Measurements from ENCODE around the gene PHEX.

The PHEX gene

DNA sequence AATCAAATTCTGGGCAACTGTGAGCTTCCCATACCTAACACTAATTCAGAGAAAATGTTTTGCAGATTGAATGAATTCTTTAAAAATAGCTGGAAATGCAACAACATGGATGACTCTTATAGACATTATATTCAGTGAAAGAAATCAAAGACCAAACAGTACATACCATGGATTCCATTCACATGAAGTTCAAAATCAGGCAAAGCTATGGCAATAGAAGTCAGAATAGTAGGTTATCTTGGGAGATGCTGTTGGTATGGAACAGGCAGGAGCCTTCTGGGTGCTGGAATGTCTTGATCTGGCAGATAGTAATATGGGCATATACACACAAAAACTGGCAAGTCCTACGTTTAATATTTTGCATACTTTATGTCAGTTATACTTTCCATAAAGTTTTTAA is 215.0 kb downstream of the PHEX start:
- no peaks in the 10 kb centered on the region for H3K9me3 ChIP-seq (ENCODE audit: insufficient read depth, low read length, severe bottlenecking)
- no peak overlapping the region for H3K4me2 ChIP-seq (ENCODE audit: insufficient read depth, low read length)
- no peaks in the 10 kb centered on the region for H3K79me2 ChIP-seq (ENCODE audit: insufficient read depth, low read length)
- H3K9ac ChIP-seq (ENCODE audit: low read depth, low read length): no peak overlapping the region
- DNase-seq (no peak), ATAC-seq (ENCODE audit: insufficient read depth, low read depth) (no peak)
- TF ChIP-seq, protein P1, sequence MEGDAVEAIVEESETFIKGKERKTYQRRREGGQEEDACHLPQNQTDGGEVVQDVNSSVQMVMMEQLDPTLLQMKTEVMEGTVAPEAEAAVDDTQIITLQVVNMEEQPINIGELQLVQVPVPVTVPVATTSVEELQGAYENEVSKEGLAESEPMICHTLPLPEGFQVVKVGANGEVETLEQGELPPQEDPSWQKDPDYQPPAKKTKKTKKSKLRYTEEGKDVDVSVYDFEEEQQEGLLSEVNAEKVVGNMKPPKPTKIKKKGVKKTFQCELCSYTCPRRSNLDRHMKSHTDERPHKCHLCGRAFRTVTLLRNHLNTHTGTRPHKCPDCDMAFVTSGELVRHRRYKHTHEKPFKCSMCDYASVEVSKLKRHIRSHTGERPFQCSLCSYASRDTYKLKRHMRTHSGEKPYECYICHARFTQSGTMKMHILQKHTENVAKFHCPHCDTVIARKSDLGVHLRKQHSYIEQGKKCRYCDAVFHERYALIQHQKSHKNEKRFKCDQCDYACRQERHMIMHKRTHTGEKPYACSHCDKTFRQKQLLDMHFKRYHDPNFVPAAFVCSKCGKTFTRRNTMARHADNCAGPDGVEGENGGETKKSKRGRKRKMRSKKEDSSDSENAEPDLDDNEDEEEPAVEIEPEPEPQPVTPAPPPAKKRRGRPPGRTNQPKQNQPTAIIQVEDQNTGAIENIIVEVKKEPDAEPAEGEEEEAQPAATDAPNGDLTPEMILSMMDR (IDR thresholded peaks at IDR 0.05; ENCODE audit: borderline replicate concordance, extremely low read depth, low read length, poor library complexity, severe bottlenecking): no peak
- no peak for TF ChIP-seq EZH2 (IDR thresholded peaks at IDR 0.05; ENCODE audit: borderline replicate concordance, low read depth, low read length, severe bottlenecking)
- no peaks in the 10 kb centered on the region for H3K36me3 ChIP-seq (ENCODE audit: insufficient read depth, low read length)
- H3K4me1 ChIP-seq (ENCODE audit: insufficient read depth, low read length): no peaks in the 10 kb centered on the region
- H3K27ac ChIP-seq (ENCODE audit: low read length): no peak overlapping the region
- H2AFZ ChIP-seq (ENCODE audit: low read depth, low read length): no peak overlapping the region
- H3K4me3 ChIP-seq (ENCODE audit: low read depth in 1 of 2, low read length in 2 of 2): no peak overlapping the region
- H4K20me1 ChIP-seq (ENCODE audit: insufficient read depth, low read length): no peaks in the 10 kb centered on the region
- H3K27me3 ChIP-seq (ENCODE audit: insufficient read depth, low read length, poor library complexity): no peaks in the 10 kb centered on the region

DNA sequence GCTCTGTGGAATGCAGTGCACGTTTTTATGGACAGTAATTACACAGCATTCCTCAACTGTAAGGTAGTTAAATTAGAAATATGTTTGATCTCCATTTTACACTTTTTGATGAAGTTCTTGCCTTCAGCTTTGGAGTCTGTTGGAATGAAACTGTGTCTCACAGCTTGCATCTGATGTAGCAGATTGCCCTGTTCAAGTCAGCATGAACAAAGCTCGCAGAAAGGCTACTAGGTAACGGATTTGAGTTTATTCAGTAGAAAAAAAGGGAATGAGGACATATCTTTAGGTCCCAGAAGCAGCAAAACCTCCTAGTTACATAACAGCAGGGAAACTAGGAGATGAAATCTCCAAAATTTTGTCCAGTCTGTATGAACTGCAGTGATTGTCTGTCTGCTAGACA is 216.3 kb downstream of the PHEX start:
- Histone ChIP-seq H3K4me2 (ENCODE audit: insufficient read depth, low read length) (no peak overlapping the region), H3K27me3 (ENCODE audit: insufficient read depth, low read length, poor library complexity) (no peaks in the 10 kb centered on the region), H3K79me2 (ENCODE audit: insufficient read depth, low read length) (no peaks in the 10 kb centered on the region), H3K36me3 (ENCODE audit: insufficient read depth, low read length) (no peaks in the 10 kb centered on the region), H3K4me3 (ENCODE audit: low read depth in 1 of 2, low read length in 2 of 2) (no peak overlapping the region), H4K20me1 (ENCODE audit: insufficient read depth, low read length) (no peaks in the 10 kb centered on the region), H2AFZ (ENCODE audit: low read depth, low read length) (no peak overlapping the region), H3K9me3 (ENCODE audit: insufficient read depth, low read length, severe bottlenecking) (no peaks in the 10 kb centered on the region), H3K4me1 (ENCODE audit: insufficient read depth, low read length) (no peaks in the 10 kb centered on the region), H3K9ac (ENCODE audit: low read depth, low read length) (no peak overlapping the region), H3K27ac (ENCODE audit: low read length) (no peak overlapping the region)
- DNase-seq (no peak), ATAC-seq (ENCODE audit: insufficient read depth, low read depth) (no peak)
- no peak for TF ChIP-seq EZH2 (IDR thresholded peaks at IDR 0.05; ENCODE audit: borderline replicate concordance, low read depth, low read length, severe bottlenecking)
- TF ChIP-seq, protein P1 (IDR thresholded peaks at IDR 0.05; ENCODE audit: borderline replicate concordance, extremely low read depth, low read length, poor library complexity, severe bottlenecking): no peak

DNA sequence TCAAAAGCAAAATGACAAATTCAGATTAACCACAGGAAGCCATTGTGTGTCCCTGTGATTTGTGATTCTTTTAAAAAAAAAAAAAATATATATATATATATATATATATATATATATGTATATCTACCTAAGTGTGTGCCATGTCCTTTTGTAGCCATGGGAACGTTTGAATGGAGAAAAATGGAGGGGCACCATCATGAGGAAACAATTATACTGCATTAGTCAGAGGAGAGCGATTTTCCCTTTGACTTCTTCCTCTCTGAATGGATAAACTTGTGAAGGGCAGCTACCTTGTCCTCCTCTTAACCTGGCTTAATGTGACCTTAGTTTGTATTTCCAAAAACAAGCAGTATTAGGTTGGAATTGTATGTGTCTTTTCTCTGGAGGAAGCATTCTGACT is 217.2 kb downstream of the PHEX start:
- H3K9ac ChIP-seq (ENCODE audit: low read depth, low read length): no peak overlapping the region
- no peak overlapping the region for H2AFZ ChIP-seq (ENCODE audit: low read depth, low read length)
- H3K9me3 ChIP-seq (ENCODE audit: insufficient read depth, low read length, severe bottlenecking): no peaks in the 10 kb centered on the region
- H3K4me3 ChIP-seq (ENCODE audit: low read depth in 1 of 2, low read length in 2 of 2): no peak overlapping the region
- no peak for ATAC-seq (ENCODE audit: insufficient read depth, low read depth)
- H3K36me3 ChIP-seq (ENCODE audit: insufficient read depth, low read length): no peaks in the 10 kb centered on the region
- H3K4me1 ChIP-seq (ENCODE audit: insufficient read depth, low read length): no peaks in the 10 kb centered on the region
- no peaks in the 10 kb centered on the region for H3K27me3 ChIP-seq (ENCODE audit: insufficient read depth, low read length, poor library complexity)
- H3K27ac ChIP-seq (ENCODE audit: low read length): no peak overlapping the region
- H4K20me1 ChIP-seq (ENCODE audit: insufficient read depth, low read length): no peaks in the 10 kb centered on the region
- TF ChIP-seq, protein P1 (IDR thresholded peaks at IDR 0.05; ENCODE audit: borderline replicate concordance, extremely low read depth, low read length, poor library complexity, severe bottlenecking): no peak
- TF ChIP-seq EZH2 (IDR thresholded peaks at IDR 0.05; ENCODE audit: borderline replicate concordance, low read depth, low read length, severe bottlenecking): no peak
- no peaks in the 10 kb centered on the region for H3K79me2 ChIP-seq (ENCODE audit: insufficient read depth, low read length)
- H3K4me2 ChIP-seq (ENCODE audit: insufficient read depth, low read length): no peak overlapping the region
- DNase-seq: no peak

DNA sequence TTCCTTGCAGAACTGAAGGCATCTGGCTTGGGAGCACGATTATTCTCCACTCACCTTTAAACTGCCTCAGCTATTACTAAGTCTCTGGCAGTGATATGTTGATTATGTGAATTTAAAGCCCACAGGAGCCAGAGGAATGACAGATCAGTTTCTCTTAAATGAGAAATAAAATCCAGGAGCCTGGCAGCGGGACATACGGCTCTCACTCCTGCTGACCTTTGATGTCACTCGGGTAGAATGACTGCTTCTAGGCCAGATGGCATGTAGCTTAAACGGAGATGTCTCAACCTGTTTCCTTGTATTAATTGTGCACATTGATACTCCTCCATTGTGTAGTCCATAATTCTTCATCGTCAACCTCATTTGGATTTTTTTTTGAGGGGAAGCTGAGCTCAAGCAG is 236.6 kb downstream of the PHEX start:
- Histone ChIP-seq H3K36me3 (ENCODE audit: insufficient read depth, low read length) (no peaks in the 10 kb centered on the region), H3K9me3 (ENCODE audit: insufficient read depth, low read length, severe bottlenecking) (no peaks in the 10 kb centered on the region), H3K27me3 (ENCODE audit: insufficient read depth, low read length, poor library complexity) (no peaks in the 10 kb centered on the region), H3K4me1 (ENCODE audit: insufficient read depth, low read length) (no peaks in the 10 kb centered on the region), H3K79me2 (ENCODE audit: insufficient read depth, low read length) (no peaks in the 10 kb centered on the region), H3K27ac (ENCODE audit: low read length) (no peak overlapping the region), H4K20me1 (ENCODE audit: insufficient read depth, low read length) (no peaks in the 10 kb centered on the region), H3K4me2 (ENCODE audit: insufficient read depth, low read length) (no peak overlapping the region), H3K9ac (ENCODE audit: low read depth, low read length) (no peak overlapping the region), H3K4me3 (ENCODE audit: low read depth in 1 of 2, low read length in 2 of 2) (no peak overlapping the region), H2AFZ (ENCODE audit: low read depth, low read length) (no peak overlapping the region)
- no peak for ATAC-seq (ENCODE audit: insufficient read depth, low read depth)
- DNase-seq: no peak
- TF ChIP-seq, protein P1 (IDR thresholded peaks at IDR 0.05; ENCODE audit: borderline replicate concordance, extremely low read depth, low read length, poor library complexity, severe bottlenecking): no peak
- no peak for TF ChIP-seq EZH2 (IDR thresholded peaks at IDR 0.05; ENCODE audit: borderline replicate concordance, low read depth, low read length, severe bottlenecking)
